Measurements from ENCODE around the gene TAF6. TPM values are rescaled to one million over a fixed set of nuclear protein-coding genes. Genes with fewer than 3 reads are reported as not detected.

The TAF6 gene
- total RNA-seq, result 69.0 and 80.5 TPM in 2 replicates

GRCh38 chr7:100119072-100119969 is at the start of gene TAF6, which contains the start of gene CNPY4:
Gene TAF6, minus strand, starts transcription at chr7:100119358. Its CDS starts 5,149 bp downstream, at chr7:100114209.
Gene CNPY4, plus strand, starts transcription at chr7:100119634. Its CDS starts 111 bp downstream, at chr7:100119745.
- no peaks in the 10 kb centered on the region for H3K27me3 ChIP-seq (ENCODE audit: control insufficient read depth, insufficient read depth, low read length)
- no peaks in the 10 kb centered on the region for H3K36me3 ChIP-seq (ENCODE audit: control insufficient read depth, insufficient read depth, low read length)
- peak; percentile 74 for DNase-seq (ENCODE audit: low read depth)
- TF ChIP-seq CTCF (IDR thresholded peaks at IDR 0.05; ENCODE audit: insufficient read depth, low read length, poor library complexity, severe bottlenecking), result no peak
- peak within 1 kb of the TSS; percentile 68 for H3K4me3 ChIP-seq (ENCODE audit: low read depth, low read length)

GRCh38 chr7:100167912-100168323 is 48.8 kb upstream of the TAF6 start:
- peaks cover 31% of the 10 kb centered on the region for H3K27me3 ChIP-seq (ENCODE audit: control insufficient read depth, insufficient read depth, low read length)
- no peak for TF ChIP-seq CTCF (IDR thresholded peaks at IDR 0.05; ENCODE audit: insufficient read depth, low read length, poor library complexity, severe bottlenecking)
- H3K4me3 ChIP-seq (ENCODE audit: low read depth, low read length), result peak overlapping the region; percentile 15
- no peak for DNase-seq (ENCODE audit: low read depth)
- no peaks in the 10 kb centered on the region for H3K36me3 ChIP-seq (ENCODE audit: control insufficient read depth, insufficient read depth, low read length)

- H3K4me3 ChIP-seq (ENCODE audit: low read depth, low read length), result no peak overlapping the region
- TF ChIP-seq CTCF (IDR thresholded peaks at IDR 0.05; ENCODE audit: insufficient read depth, low read length, poor library complexity, severe bottlenecking), result no peak
- peaks cover 31% of the 10 kb centered on the region for H3K27me3 ChIP-seq (ENCODE audit: control insufficient read depth, insufficient read depth, low read length)
- no peaks in the 10 kb centered on the region for H3K36me3 ChIP-seq (ENCODE audit: control insufficient read depth, insufficient read depth, low read length)
- no peak for DNase-seq (ENCODE audit: low read depth)
Measured at GRCh38 chr7:100166970-100167911, 48.1 kb upstream of the TAF6 start.

- no peak for TF ChIP-seq CTCF (IDR thresholded peaks at IDR 0.05; ENCODE audit: insufficient read depth, low read length, poor library complexity, severe bottlenecking)
Measured at GRCh38 chr7:100166317-100166940, 47.3 kb upstream of the TAF6 start.

GRCh38 chr7:100163871-100164270 is 44.7 kb upstream of the TAF6 start:
- Histone ChIP-seq H3K27me3 (ENCODE audit: control insufficient read depth, insufficient read depth, low read length) (peaks cover 22% of the 10 kb centered on the region), H3K36me3 (ENCODE audit: control insufficient read depth, insufficient read depth, low read length) (no peaks in the 10 kb centered on the region), H3K4me3 (ENCODE audit: low read depth, low read length) (no peak overlapping the region)
- TF ChIP-seq CTCF (IDR thresholded peaks at IDR 0.05; ENCODE audit: insufficient read depth, low read length, poor library complexity, severe bottlenecking), result no peak
- DNase-seq (ENCODE audit: low read depth), result no peak

More at GRCh38 chr7:100166317-100166940, 47.3 kb upstream of the TAF6 start:
- Histone ChIP-seq H3K36me3 (ENCODE audit: control insufficient read depth, insufficient read depth, low read length) (no peaks in the 10 kb centered on the region), H3K4me3 (ENCODE audit: low read depth, low read length) (no peak overlapping the region), H3K27me3 (ENCODE audit: control insufficient read depth, insufficient read depth, low read length) (peaks cover 26% of the 10 kb centered on the region)
- DNase-seq (ENCODE audit: low read depth), result no peak

Data from kidney epithelial cell (primary cell).